HG03354 (cell line): ENCODE data around the gene VIM.

Experiments
- ATAC-seq: cut with Tn5 transposase; IDR thresholded peaks from one replicate; pipeline ENCODE4 v1.9.1; 2021; ENCODE audit warnings: mild to moderate bottlenecking; ENCODE audit not compliant: unreplicated experiment, poor library complexity, severe bottlenecking

The VIM gene

GRCh38 chr10:17229717-17229966 is 1.6 kb downstream of the VIM start:
- ATAC-seq: peak; percentile 8

DNA sequence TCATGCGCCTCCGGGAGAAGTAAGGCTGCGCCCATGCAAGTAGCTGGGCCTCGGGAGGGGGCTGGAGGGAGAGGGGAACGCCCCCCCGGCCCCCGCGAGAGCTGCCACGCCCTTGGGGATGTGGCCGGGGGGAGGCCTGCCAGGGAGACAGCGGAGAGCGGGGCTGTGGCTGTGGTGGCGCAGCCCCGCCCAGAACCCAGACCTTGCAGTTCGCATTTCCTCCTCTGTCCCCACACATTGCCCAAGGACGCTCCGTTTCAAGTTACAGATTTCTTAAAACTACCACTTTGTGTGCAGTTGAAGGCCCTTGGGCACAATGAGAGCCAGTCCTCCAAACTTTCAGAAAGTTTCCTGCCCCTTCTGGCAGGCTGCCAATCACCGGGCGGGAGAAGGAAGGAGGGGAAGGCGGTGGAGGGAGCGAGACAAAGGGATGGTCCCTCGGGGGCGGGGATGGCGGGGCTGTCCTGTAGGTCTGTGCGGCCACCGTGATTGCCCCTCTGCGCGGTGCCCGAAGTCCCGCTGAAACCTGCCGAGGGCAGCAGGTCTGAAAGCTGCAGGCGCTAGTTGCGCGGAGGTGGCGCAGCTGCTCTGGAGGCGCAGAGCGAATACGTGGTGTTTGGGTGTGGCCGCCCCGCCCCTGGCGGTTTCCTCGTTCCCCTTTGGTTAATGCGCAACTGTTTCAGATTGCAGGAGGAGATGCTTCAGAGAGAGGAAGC is 2.1 kb downstream of the VIM start:
- peak; percentile 54 for ATAC-seq

- no peak for ATAC-seq
Measured at GRCh38 chr10:17231788-17232187, 3.7 kb downstream of the VIM start.

DNA sequence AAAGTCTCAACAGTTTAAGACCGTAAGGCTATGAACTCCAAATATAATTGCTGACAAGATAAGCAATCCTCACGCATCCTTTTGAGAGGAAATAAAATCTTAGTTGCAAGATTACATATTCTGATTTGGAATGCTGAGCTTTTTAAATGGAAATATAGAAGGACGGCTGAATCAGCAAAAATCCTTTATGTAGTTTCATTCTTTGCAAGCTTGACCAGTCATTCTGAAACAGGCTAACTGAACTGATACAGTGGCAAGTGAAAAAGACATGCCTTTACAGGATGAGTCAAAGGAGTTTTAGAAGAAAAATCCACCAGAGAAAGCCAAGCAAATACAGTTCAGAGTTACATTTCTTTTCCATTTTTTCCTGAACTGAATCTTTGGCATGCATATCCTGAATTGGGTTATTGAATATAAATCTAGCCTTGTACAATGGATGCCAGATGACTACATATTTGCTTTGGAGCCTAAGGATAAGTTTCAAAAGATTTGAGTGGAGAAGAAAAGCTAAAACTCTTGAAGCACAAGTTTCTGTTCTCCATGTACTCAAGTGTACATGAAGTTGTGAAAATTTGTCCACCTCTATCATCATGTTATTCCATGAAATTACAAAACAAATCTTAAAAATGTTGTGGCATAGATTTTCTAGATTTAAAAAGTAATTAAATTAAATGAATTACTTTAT is 4.4 kb downstream of the VIM start:
- ATAC-seq: no peak

GRCh38 chr10:17233286-17233991 is 5.4 kb downstream of the VIM start:
- ATAC-seq: no peak

DNA sequence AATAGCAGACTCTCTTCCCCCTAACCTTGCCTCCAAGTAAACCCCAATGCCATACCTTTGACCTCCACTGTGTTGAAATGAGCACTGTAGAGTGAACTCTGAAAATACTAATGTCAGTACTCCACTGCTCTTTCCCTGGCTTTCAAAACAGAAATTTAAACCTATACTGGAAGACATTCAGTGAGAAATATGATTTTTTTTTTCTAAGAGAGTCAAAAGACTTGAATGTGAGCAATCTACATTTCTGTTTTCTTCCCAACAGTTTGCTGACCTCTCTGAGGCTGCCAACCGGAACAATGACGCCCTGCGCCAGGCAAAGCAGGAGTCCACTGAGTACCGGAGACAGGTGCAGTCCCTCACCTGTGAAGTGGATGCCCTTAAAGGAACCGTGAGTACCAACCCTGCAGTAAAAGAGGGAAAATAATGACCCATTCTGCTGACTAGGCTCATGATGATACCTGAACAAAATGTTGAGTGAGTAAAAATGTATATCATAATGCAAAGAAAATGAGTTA is 6.4 kb downstream of the VIM start:
- ATAC-seq: no peak

- no peak for ATAC-seq
Measured at GRCh38 chr10:17235136-17235535, 7.1 kb downstream of the VIM start.

DNA sequence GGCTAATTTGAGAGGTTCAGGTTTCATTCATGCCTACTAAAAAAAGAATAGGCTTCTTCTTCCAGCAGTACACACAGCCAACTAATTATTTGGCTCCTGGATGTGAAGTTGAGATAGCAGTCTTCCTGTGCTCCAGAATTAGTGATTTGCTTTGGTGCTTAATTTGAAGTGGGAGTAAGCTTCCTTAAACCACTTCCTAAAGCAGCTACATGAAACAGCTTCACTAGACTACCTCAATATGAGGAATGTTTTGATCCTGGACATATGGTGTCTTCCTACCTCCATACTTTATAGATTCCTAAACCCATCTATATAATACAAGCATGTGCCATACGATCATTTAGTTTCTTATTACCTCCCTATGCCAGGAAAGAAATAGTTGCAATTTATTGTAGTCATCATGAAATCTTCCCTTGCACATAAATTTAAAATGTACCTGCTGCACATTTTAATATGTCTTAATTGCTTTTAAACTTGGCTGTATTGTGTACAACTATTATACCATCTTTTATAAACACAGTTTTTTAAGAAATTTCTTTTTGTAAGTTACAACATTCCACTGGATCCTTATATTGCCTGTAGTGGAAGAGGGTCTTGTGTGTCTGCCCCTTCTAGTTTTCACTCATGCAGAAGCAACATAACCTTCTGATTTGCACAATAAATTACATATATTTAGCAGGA is 8.6 kb downstream of the VIM start:
- no peak for ATAC-seq

DNA sequence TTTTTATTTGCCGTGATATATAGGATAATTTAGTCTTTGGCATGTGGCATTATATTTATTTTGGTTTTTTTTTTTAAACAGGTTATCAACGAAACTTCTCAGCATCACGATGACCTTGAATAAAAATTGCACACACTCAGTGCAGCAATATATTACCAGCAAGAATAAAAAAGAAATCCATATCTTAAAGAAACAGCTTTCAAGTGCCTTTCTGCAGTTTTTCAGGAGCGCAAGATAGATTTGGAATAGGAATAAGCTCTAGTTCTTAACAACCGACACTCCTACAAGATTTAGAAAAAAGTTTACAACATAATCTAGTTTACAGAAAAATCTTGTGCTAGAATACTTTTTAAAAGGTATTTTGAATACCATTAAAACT is 9.1 kb downstream of the VIM start:
- ATAC-seq: no peak

GRCh38 chr10:17237915-17238444 is 9.9 kb downstream of the VIM start:
- no peak for ATAC-seq

GRCh38 chr10:17238445-17239291 is 10.6 kb downstream of the VIM start:
- ATAC-seq: no peak

DNA sequence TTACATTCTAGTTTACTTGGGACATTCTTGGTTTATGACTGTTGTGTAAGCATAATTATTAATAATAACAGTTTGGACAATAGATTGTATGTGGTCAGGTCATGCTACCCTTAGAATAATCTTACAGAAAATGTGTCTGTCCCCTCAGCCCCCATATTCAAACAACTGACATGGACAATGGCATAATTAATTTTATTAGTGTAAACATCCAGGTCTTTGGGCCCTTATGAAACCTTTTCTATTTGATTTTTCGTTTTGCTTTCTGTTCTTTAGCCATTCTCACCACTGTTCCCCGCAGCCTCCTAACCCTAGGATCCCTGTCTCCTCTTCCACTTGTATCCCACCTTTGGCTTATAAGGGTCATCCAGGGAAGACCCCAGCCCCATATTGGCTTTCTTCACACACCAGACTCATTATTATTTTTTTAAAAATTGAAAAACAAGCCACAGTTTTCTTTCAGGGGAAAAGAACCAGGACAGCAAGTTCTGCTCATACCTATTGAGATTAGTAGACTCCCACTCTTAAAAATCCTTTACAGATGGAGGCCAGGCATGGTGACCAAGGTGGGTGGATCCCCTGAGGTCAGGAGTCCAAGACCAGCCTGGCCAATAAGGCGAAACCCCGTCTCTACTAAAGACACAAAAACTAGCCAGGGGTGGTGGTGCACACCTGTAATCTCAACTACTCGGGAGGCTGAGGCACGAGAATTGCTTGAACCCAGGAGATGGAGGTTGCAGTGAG is 11.5 kb downstream of the VIM start:
- ATAC-seq: no peak

DNA sequence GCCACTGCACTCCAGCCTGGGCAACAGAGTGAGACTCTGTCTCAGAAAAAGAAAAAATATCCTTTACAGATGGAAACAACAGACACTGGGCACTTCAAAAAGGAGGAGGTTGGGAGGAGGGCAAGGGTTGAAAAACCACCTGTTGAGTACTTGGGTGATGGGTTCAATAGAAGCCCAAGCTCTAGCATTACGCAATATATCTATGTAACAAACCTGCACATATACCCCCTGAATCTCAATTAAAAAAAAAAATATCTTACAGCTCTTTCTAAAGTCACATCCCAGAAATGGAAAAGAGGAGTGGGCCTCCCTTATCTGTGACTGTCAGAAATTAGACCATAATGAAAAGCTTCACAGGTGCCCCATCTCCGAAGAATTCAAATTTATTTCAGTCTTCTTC is 12.1 kb downstream of the VIM start:
- ATAC-seq: no peak

DNA sequence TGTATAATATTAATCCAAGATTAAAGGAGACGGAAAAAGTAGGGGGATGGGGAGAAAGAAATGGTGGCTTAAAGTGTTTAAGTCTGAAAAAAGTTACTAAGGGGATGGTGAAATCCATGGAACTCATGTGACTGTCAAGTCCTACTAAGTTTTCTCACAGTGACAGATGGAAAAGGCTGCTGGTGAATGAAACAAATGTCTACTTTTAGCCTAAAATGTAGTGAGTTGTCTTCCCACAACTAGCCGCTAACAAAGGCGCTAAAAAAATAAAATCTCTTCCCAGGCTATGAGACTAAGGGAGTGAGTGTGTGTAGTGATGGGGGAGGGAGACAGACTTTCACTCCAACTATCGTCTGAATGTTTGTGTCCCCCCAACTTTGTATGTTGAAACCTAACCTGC is 12.6 kb downstream of the VIM start:
- ATAC-seq: no peak

DNA sequence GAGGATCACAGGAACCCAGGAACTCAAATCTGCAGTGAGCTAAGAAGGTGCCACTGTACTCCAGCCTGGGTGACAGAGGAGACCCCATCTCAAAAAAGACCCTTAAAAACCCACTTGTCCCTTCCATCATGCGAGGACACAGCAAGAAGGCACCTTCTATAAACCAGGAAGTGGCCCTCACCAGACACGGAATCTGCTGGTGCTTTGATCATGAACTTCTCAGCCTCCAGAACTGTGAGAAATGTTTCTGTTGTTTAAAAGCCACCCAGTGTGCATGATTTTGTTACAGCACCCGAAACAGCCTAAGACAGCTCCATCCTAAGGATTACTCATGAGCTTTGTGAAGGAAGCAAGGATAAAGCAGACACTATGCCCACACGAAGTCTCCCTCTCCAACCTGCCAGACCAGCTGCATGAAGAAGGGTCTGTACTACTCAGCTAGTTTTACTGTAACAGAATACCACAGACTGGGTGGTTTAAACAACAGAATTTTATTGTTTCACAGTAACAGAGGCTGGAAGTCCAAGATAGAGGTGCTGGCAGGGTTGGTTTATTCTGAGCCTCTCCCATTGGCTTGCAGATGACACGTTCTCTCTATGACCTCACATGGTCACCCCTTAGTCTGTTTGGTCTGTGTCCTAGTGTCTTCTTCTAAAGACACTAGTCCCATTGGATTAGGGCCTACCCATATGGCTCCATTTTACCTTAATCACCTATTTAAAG is 13.7 kb downstream of the VIM start:
- ATAC-seq: no peak

GRCh38 chr10:17244700-17245365 is 16.8 kb downstream of the VIM start:
- no peak for ATAC-seq

- ATAC-seq: no peak
Measured at GRCh38 chr10:17247210-17247609, 19.2 kb downstream of the VIM start.

DNA sequence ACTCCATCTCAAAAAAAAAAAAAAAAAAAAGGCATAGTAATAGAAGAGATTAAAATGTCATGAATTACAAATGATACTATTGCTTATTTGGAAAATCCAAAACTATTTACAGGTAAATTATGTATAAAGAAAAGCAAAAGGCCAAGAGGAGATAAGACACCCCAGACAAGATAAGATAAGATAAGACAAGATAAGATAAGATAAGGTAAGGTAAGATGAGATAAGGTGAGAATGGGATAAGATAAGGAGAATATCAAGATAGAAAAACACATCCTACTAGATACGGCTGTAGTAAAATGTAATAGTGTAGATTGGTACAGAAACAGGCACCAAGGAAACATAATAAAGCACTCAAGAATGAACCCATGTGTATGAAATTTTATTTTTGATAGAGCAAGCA is 20.9 kb downstream of the VIM start:
- no peak for ATAC-seq
